HEK293T (cell line): ENCODE measurements around the gene LIMCH1.

Experiments
- ARNT ChIP-seq: fragments of 450-650 bp; IDR thresholded peaks from 2 replicates; pipeline ENCODE4 v1.6.1; 2017; ENCODE audit warnings: mild to moderate bottlenecking
- ELF4 ChIP-seq: fragments of 450-650 bp; IDR thresholded peaks from 2 replicates; pipeline ENCODE4 v1.6.1; 2017; ENCODE audit warnings: antibody characterized with exemption
- FOXA1 ChIP-seq: fragments of 450-650 bp; IDR thresholded peaks from 2 replicates; pipeline ENCODE4 v1.6.1; 2016; ENCODE audit warnings: mild to moderate bottlenecking
- FOXK2 ChIP-seq: fragments of 450-650 bp; IDR thresholded peaks from 2 replicates; pipeline ENCODE4 v1.6.1; 2016; ENCODE audit warnings: mild to moderate bottlenecking
- FOXM1 ChIP-seq: fragments of 450-650 bp; IDR thresholded peaks from 2 replicates; pipeline ENCODE4 v1.6.1; 2017; ENCODE audit warnings: mild to moderate bottlenecking, borderline replicate concordance
- HDGF ChIP-seq: fragments of 450-650 bp; IDR thresholded peaks from 2 replicates; pipeline ENCODE4 v1.6.1; 2017; ENCODE audit warnings: antibody characterized with exemption, borderline replicate concordance
- L3MBTL2 ChIP-seq: fragments of 450-650 bp; conservative IDR thresholded peaks from 2 replicates; pipeline ENCODE4 v1.6.1; 2016; ENCODE audit warnings: mild to moderate bottlenecking
- NFRKB ChIP-seq: fragments of 450-650 bp; IDR thresholded peaks from 2 replicates; pipeline ENCODE4 v1.6.1; 2016; ENCODE audit warnings: mild to moderate bottlenecking, moderate library complexity
- SP1 ChIP-seq: fragments of 450-650 bp; IDR thresholded peaks from 2 replicates; pipeline ENCODE4 v1.6.1; 2017
- SUZ12 ChIP-seq: fragments of 450-650 bp; IDR thresholded peaks from 2 replicates; pipeline ENCODE4 v1.6.1; 2016; ENCODE audit warnings: mild to moderate bottlenecking
- TARDBP ChIP-seq: fragments of 450-650 bp; IDR thresholded peaks from 2 replicates; pipeline ENCODE4 v1.6.1; 2016

DNA sequence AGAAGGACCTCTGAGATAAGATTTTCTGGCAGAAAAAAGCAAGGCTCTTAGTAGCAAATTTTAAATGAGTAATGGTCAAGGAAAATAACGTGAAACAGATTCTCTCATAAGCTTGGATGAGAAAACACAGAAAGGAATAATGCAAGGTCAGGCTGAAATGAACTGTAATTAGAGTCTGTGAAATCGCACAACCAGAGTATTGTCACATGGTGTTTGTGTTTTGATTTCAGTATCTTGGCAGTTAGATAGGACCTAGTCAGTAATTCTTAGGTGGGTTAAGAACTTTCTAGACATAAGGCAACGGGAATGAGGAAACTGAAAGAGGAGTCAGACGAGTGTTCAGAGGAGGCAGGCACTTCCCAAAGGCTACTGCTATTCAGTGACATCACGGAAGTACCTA, 34.6 kb downstream of the LIMCH1 start:
- TF ChIP-seq ELF4: no peak
- TF ChIP-seq L3MBTL2: no peak
- no peak for TF ChIP-seq ARNT
- TF ChIP-seq FOXA1: no peak
- TF ChIP-seq SP1: no peak
- no peak for TF ChIP-seq FOXM1
- TF ChIP-seq FOXK2: no peak
- no peak for TF ChIP-seq SUZ12
- no peak for TF ChIP-seq NFRKB
- no peak for TF ChIP-seq HDGF
- TF ChIP-seq TARDBP: no peak
